Osteoblast (primary cell): Measurements from ENCODE around the gene FBLN1. TPM values are rescaled to one million over a fixed set of nuclear protein-coding genes. Genes with fewer than 3 reads are reported as not detected.
A peak's percentile ranks its signal among the peaks of the same experiment; 100 is the strongest.

Experiments used
- DNase-seq: peaks from one replicate; pipeline ENCODE4 v3.0.0; 2011; ENCODE audit warnings: low spot score, mixed read lengths; ENCODE audit not compliant: insufficient read length; ENCODE audit errors: missing footprints
- H2AFZ ChIP-seq: 2 replicates; pipeline ENCODE4 v1.6.0; 2011; ENCODE audit warnings: mild to moderate bottlenecking, low read length
- H3K27ac ChIP-seq: 2 replicates; pipeline ENCODE4 v1.5.1; 2011; ENCODE audit warnings: mild to moderate bottlenecking, low read depth, low read length, moderate library complexity
- H3K27me3 ChIP-seq: 2 replicates; pipeline ENCODE4 v1.6.0; 2012; ENCODE audit warnings: mild to moderate bottlenecking, control low read depth, inconsistent platforms, low read length, moderate library complexity; ENCODE audit not compliant: insufficient read depth
- H3K36me3 ChIP-seq: 2 replicates; pipeline ENCODE4 v1.5.1; 2011; ENCODE audit warnings: mild to moderate bottlenecking, low read length, control low read depth, moderate library complexity; ENCODE audit not compliant: insufficient read depth
- H3K4me1 ChIP-seq: 2 replicates; pipeline ENCODE4 v1.5.1; 2011; ENCODE audit warnings: mild to moderate bottlenecking, low read length, control low read depth, moderate library complexity; ENCODE audit not compliant: insufficient read depth
- H3K4me2 ChIP-seq: 2 replicates; pipeline ENCODE4 v1.6.0; 2011; ENCODE audit warnings: mild to moderate bottlenecking, low read length; ENCODE audit not compliant: insufficient read depth
- H3K4me3 ChIP-seq: fragments of 200-600 bp; sonication (generic); 3 replicates; pipeline ENCODE4 v1.5.1; 2012; ENCODE audit warnings: mild to moderate bottlenecking, low read length, inconsistent platforms; ENCODE audit not compliant: insufficient read depth
- H3K79me2 ChIP-seq: 2 replicates; pipeline ENCODE4 v1.6.0; 2012; ENCODE audit warnings: mild to moderate bottlenecking, low read length, control low read depth, inconsistent platforms; ENCODE audit not compliant: insufficient read depth
- H3K9me3 ChIP-seq: 2 replicates; pipeline ENCODE4 v1.5.1; 2011; ENCODE audit warnings: low read depth, low read length, control low read depth
- H4K20me1 ChIP-seq: 2 replicates; pipeline ENCODE4 v1.6.0; 2012; ENCODE audit warnings: mild to moderate bottlenecking, low read length, control low read depth; ENCODE audit not compliant: insufficient read depth
- CTCF ChIP-seq: IDR thresholded peaks from 2 replicates; pipeline ENCODE4 v1.5.1; 2011; ENCODE audit warnings: mild to moderate bottlenecking, low read depth, low read length, moderate library complexity; ENCODE audit errors: extremely low read depth
- total RNA-seq: library from RNA; depleted of rRNA; stranded (reverse); fragments of >200 nt; gene quantifications from 2 replicates; pipeline ENCODE4 v1.2.3, GENCODE V29; 2012

The FBLN1 gene
- total RNA-seq, 1 donor, result 88.3 TPM

- Histone ChIP-seq H3K27ac (no peak overlapping the region), H3K4me3 (no peak overlapping the region), H3K36me3 (no peaks in the 10 kb centered on the region), H4K20me1 (no peaks in the 10 kb centered on the region), H3K9me3 (no peaks in the 10 kb centered on the region), H3K4me1 (peaks cover 5% of the 10 kb centered on the region), H3K4me2 (no peak overlapping the region), H2AFZ (no peak overlapping the region), H3K27me3 (no peaks in the 10 kb centered on the region), H3K79me2 (no peaks in the 10 kb centered on the region)
- DNase-seq, result peak; percentile 10
- no peak for TF ChIP-seq CTCF
These were observed 6.2 kb upstream of the FBLN1 start for GRCh38 chr22:45496451-45496941.

GRCh38 chr22:45497351-45498145 lies 5.1 kb upstream of the FBLN1 start:
- H3K4me1 ChIP-seq, result peaks cover 5% of the 10 kb centered on the region
- peak overlapping the region; percentile 35 for H3K4me3 ChIP-seq
- H3K9me3 ChIP-seq, result no peaks in the 10 kb centered on the region
- H4K20me1 ChIP-seq, result no peaks in the 10 kb centered on the region
- H3K27ac ChIP-seq, result no peak overlapping the region
- H3K79me2 ChIP-seq, result no peaks in the 10 kb centered on the region
- TF ChIP-seq CTCF, result no peak
- peak; percentile 73 for DNase-seq
- H3K36me3 ChIP-seq, result no peaks in the 10 kb centered on the region
- H3K27me3 ChIP-seq, result no peaks in the 10 kb centered on the region
- peak overlapping the region; percentile 52 for H3K4me2 ChIP-seq
- H2AFZ ChIP-seq, result no peak overlapping the region

- no peaks in the 10 kb centered on the region for H3K27me3 ChIP-seq
- no peaks in the 10 kb centered on the region for H3K9me3 ChIP-seq
- no peak overlapping the region for H3K27ac ChIP-seq
- H3K4me3 ChIP-seq, result no peak overlapping the region
- peaks cover 6% of the 10 kb centered on the region for H3K79me2 ChIP-seq
- DNase-seq, result peak; percentile 59
- H3K4me2 ChIP-seq, result no peak overlapping the region
- no peak for TF ChIP-seq CTCF
- H2AFZ ChIP-seq, result no peak overlapping the region
- peaks cover 3% of the 10 kb centered on the region for H3K4me1 ChIP-seq
- H3K36me3 ChIP-seq, result no peaks in the 10 kb centered on the region
- no peaks in the 10 kb centered on the region for H4K20me1 ChIP-seq
These were observed 2.9 kb upstream of the FBLN1 start for GRCh38 chr22:45499746-45500145.

- no peak for TF ChIP-seq CTCF
- Histone ChIP-seq H3K36me3 (no peaks in the 10 kb centered on the region), H2AFZ (no peak overlapping the region), H3K4me3 (peak overlapping the region; percentile 72), H3K27ac (no peak overlapping the region), H3K4me1 (peaks cover 8% of the 10 kb centered on the region), H3K79me2 (peaks cover 24% of the 10 kb centered on the region), H3K4me2 (peak overlapping the region; percentile 54), H3K9me3 (no peaks in the 10 kb centered on the region), H3K27me3 (no peaks in the 10 kb centered on the region), H4K20me1 (no peaks in the 10 kb centered on the region)
- DNase-seq, result peak; percentile 92
These were observed 550 bp downstream of the FBLN1 start for GRCh38 chr22:45503050-45503815.
